ENCODE results near the gene CHN2.

GRCh38 chr7:29369909-29370488 is 175.4 kb downstream of the CHN2 start:
- TF ChIP-seq CTCF (IDR thresholded peaks at IDR 0.05; ENCODE audit: low read depth, low read length), result no peak
- no peak for TF ChIP-seq POLR2A (IDR thresholded peaks at IDR 0.05; ENCODE audit: extremely low read depth, insufficient read length)
